IMR-90 (cell line): ENCODE data around the gene ATP2B1. TPM values are rescaled to one million over a fixed set of nuclear protein-coding genes. Genes with fewer than 3 reads are reported as not detected.

Experiments
- ATAC-seq: fragments of 200-7000 bp; cut with Tn5 transposase; 2 replicates; pipeline ENCODE4 v1.9.1; 2020; ENCODE audit warnings: low read depth, mild to moderate bottlenecking, moderate library complexity
- BruUV-seq: library from RNA; stranded (reverse); fragments of 400-500 nt; replicated peaks from 2 replicates; lab custom pipeline; 2021; lab: Mats Ljungman, UMichigan
- CTCF ChIA-PET: fragments of 300-600 bp; formaldehyde crosslinking; extraction: SDS; loops from one replicate; lab custom pipeline; 2021; ENCODE audit warnings: antibody characterized with exemption; lab: Yijun Ruan, JAX
- POLR2A ChIA-PET: fragments of 300-600 bp; sonication (Branson Sonifier 250); formaldehyde crosslinking; loops from one replicate; lab custom pipeline; 2022; ENCODE audit warnings: antibody characterized with exemption; ENCODE audit not compliant: unreplicated experiment; lab: Charles Lee
- DNase-seq: peaks from one replicate; pipeline ENCODE4 v3.0.0; 2013
- H2AFZ ChIP-seq: replicated peaks from 2 replicates; pipeline ENCODE3; 2013; ENCODE audit warnings: low read length, mild to moderate bottlenecking; ENCODE audit not compliant: poor library complexity
- H2AK5ac ChIP-seq: 2 replicates; pipeline ENCODE4 v1.6.1; 2013; ENCODE audit warnings: low read depth, low read length, inconsistent platforms
- H2AK9ac ChIP-seq: replicated peaks from 2 replicates; pipeline ENCODE3; 2013; ENCODE audit warnings: mild to moderate bottlenecking, low read depth, low read length, moderate library complexity; ENCODE audit not compliant: poor library complexity
- H2BK120ac ChIP-seq: 2 replicates; pipeline ENCODE4 v1.6.1; 2013; ENCODE audit warnings: low read depth, low read length, inconsistent platforms
- H2BK15ac ChIP-seq: 3 replicates; pipeline ENCODE4 v1.6.1; 2013; ENCODE audit warnings: low read depth, low read length, inconsistent platforms
- H2BK20ac ChIP-seq: 2 replicates; pipeline ENCODE4 v1.6.1; 2013; ENCODE audit warnings: low read depth, mild to moderate bottlenecking, inconsistent platforms, low read length, moderate library complexity
- H2BK5ac ChIP-seq: 2 replicates; pipeline ENCODE4 v1.6.1; 2013; ENCODE audit warnings: mild to moderate bottlenecking, low read depth, low read length, inconsistent platforms; ENCODE audit not compliant: poor library complexity, severe bottlenecking
- H3K14ac ChIP-seq: replicated peaks from 2 replicates; pipeline ENCODE4 v1.6.1; 2013; ENCODE audit warnings: low read depth, low read length, inconsistent platforms
- H3K18ac ChIP-seq: 2 replicates; pipeline ENCODE4 v1.6.1; 2013; ENCODE audit warnings: low read depth, low read length, control low read depth
- H3K23ac ChIP-seq: 2 replicates; pipeline ENCODE4 v1.6.1; 2013; ENCODE audit warnings: low read depth, low read length, inconsistent platforms
- H3K27ac ChIP-seq: 2 replicates; pipeline ENCODE4 v1.5.1; 2013; ENCODE audit warnings: mild to moderate bottlenecking, control low read depth, low read length; ENCODE audit not compliant: insufficient read depth
- H3K27me3 ChIP-seq: 2 replicates; pipeline ENCODE4 v1.6.1; 2013; ENCODE audit warnings: low read length; ENCODE audit not compliant: control insufficient read depth, insufficient read depth
- H3K36me3 ChIP-seq: 2 replicates; pipeline ENCODE4 v1.6.1; 2013; ENCODE audit warnings: low read length, mixed read lengths; ENCODE audit not compliant: control insufficient read depth, insufficient read depth
- H3K4ac ChIP-seq: 2 replicates; pipeline ENCODE4 v1.6.1; 2013; ENCODE audit warnings: low read depth, low read length, inconsistent platforms
- H3K4me1 ChIP-seq: 2 replicates; pipeline ENCODE4 v1.6.1; 2013; ENCODE audit warnings: low read length, mixed read lengths; ENCODE audit not compliant: control insufficient read depth, insufficient read depth
- H3K4me2 ChIP-seq: 2 replicates; pipeline ENCODE4 v1.6.1; 2013; ENCODE audit warnings: low read depth, mild to moderate bottlenecking, control low read depth, low read length, moderate library complexity
- H3K4me3 ChIP-seq: 2 replicates; pipeline ENCODE4 v1.5.1; 2013; ENCODE audit warnings: low read depth, mild to moderate bottlenecking, control low read depth, low read length, moderate library complexity; ENCODE audit not compliant: insufficient read depth
- H3K56ac ChIP-seq: 2 replicates; pipeline ENCODE4 v1.6.1; 2013; ENCODE audit warnings: low read length, inconsistent platforms; ENCODE audit not compliant: insufficient read depth; ENCODE audit errors: extremely low read depth
- H3K79me1 ChIP-seq, 2 experiments: 2 replicates each; pipeline ENCODE4 v1.6.1; 2013; ENCODE audit warnings: low read length in 2 of 2, inconsistent platforms in 1 of 2, low read depth in 1 of 2
- H3K9ac ChIP-seq: 2 replicates; pipeline ENCODE4 v1.6.1; 2013; ENCODE audit warnings: low read depth, low read length, control low read depth
- H3K9me1 ChIP-seq: 2 replicates; pipeline ENCODE4 v1.6.1; 2013; ENCODE audit warnings: low read length, inconsistent platforms; ENCODE audit not compliant: insufficient read depth
- H3K9me3 ChIP-seq: 2 replicates; pipeline ENCODE4 v1.6.1; 2013; ENCODE audit warnings: low read length; ENCODE audit not compliant: control insufficient read depth, insufficient read depth
- H4K20me1 ChIP-seq: 2 replicates; pipeline ENCODE4 v1.6.1; 2013; ENCODE audit warnings: low read length, inconsistent platforms; ENCODE audit not compliant: insufficient read depth
- H4K5ac ChIP-seq: 2 replicates; pipeline ENCODE4 v1.6.1; 2013; ENCODE audit warnings: mild to moderate bottlenecking, low read depth, low read length, control low read depth
- H4K8ac ChIP-seq, 2 experiments: 2 replicates each; pipeline ENCODE4 v1.6.1; 2013; ENCODE audit warnings: low read depth in 2 of 2, low read length in 2 of 2, control low read depth in 1 of 2, inconsistent platforms in 1 of 2
- H4K91ac ChIP-seq: 2 replicates; pipeline ENCODE4 v1.6.1; 2013; ENCODE audit warnings: low read depth, low read length, inconsistent platforms; ENCODE audit not compliant: insufficient read depth
- NFE2L2 ChIP-seq: fragments of 150-350 bp; IDR thresholded peaks from 2 replicates; pipeline ENCODE4 v1.6.1; 2016; ENCODE audit warnings: low read depth, mild to moderate bottlenecking, low read length
- POLR2A ChIP-seq: IDR thresholded peaks from 2 replicates; pipeline ENCODE4 v1.6.1; 2012; ENCODE audit warnings: mild to moderate bottlenecking, low read depth, low read length
- USF2 ChIP-seq: fragments of 150-350 bp; IDR thresholded peaks from 2 replicates; pipeline ENCODE4 v1.6.1; 2017; ENCODE audit warnings: mild to moderate bottlenecking, antibody characterized with exemption, low read length, low read depth
- WGBS, 2 experiments: methylation state at CpG; one replicate each; pipeline versions ENCODE4 v1.1.5 to v1.1.7; 2013; ENCODE audit warnings: missing lambda C conversion rate in 2 of 2; ENCODE audit not compliant: insufficient read length in 1 of 2; ENCODE audit errors: extremely low coverage in 2 of 2; 5-methylcytosine and 5-hydroxymethylcytosine counted together
- dilution Hi-C: fragments of 300-500 bp; cut with HindIII; formaldehyde crosslinking; loops from one replicate; pipeline ENCODE4 v1.14.3; 2018; ENCODE audit warnings: low sequenced_read_pairs; ENCODE audit not compliant: unreplicated experiment
- in situ Hi-C: fragments of 300-500 bp; cut with MboI; formaldehyde crosslinking; loops from 3 replicates; pipeline ENCODE4 v1.14.3; 2019; ENCODE audit warnings: low sequenced_read_pairs, inconsistent platforms, mixed read lengths
- intact Hi-C: fragments of 100-400 bp; cut with micrococcal nuclease; formaldehyde crosslinking; loops from 2 replicates; pipeline ENCODE4 v1.10.0; 2022
- polyA plus RNA-seq, 3 experiments: library from polyadenylated mRNA; depleted of rRNA; stranded (reverse); fragments of >200 nt; gene quantifications; 2 replicates each; pipeline ENCODE4 v1.2.3, GENCODE V29; 2012; ENCODE audit warnings: low replicate concordance in 1 of 3
- total RNA-seq: library from RNA; depleted of rRNA; stranded (reverse); fragments of >200 nt; gene quantifications from 2 replicates; pipeline ENCODE4 v1.2.3, GENCODE V29; 2012

The ATP2B1 gene
- total and polyA plus RNA-seq, 2 of the 4 experiments (the other 2 are of a cell fraction) = 9.9 to 32.6 TPM

- H2BK20ac ChIP-seq = peak overlapping the region; percentile 2; the same call in 1 of the 2 replicates
- no peak for ATAC-seq
- H4K91ac ChIP-seq = no peak overlapping the region
- H3K4me2 ChIP-seq = no peak overlapping the region
- ChIA-PET POLR2A (no interaction called here), CTCF (no interaction called here)
- in situ Hi-C loops = no loop called here
- no peaks in the 10 kb centered on the region for H3K79me1 ChIP-seq
- no peak overlapping the region; a peak in 1 of 4 replicates for H4K8ac ChIP-seq
- no peak overlapping the region for H2AK9ac ChIP-seq
- TF ChIP-seq NFE2L2 (no peak), USF2 (no peak), POLR2A (no peak)
- H3K9ac ChIP-seq = no peak overlapping the region
- WGBS, 2 experiments = 86 to 100% methylated on average over 2 to 4 of the region's 4 CpGs
- peak overlapping the region; percentile 92 for H2AK5ac ChIP-seq
- BruUV-seq = no TSS peak
- no peaks in the 10 kb centered on the region for H3K27me3 ChIP-seq
- no peak overlapping the region for H2AFZ ChIP-seq
- H3K14ac ChIP-seq = peak overlapping the region; percentile 73; the same call in 1 of the 2 replicates
- H2BK120ac ChIP-seq = peak overlapping the region; percentile 72; the same call in 1 of the 2 replicates
- H3K27ac ChIP-seq = no peak overlapping the region
- H3K36me3 ChIP-seq = no peaks in the 10 kb centered on the region
- H3K4me3 ChIP-seq = no peak overlapping the region
- DNase-seq = no peak
- H3K9me3 ChIP-seq = peaks cover 6% of the 10 kb centered on the region; the same call in 1 of the 2 replicates
- H4K20me1 ChIP-seq = no peaks in the 10 kb centered on the region
- H3K23ac ChIP-seq = no peak overlapping the region
- H2BK15ac ChIP-seq = peak overlapping the region; percentile 57; the same call in 1 of the 3 replicates
- dilution Hi-C loops = no loop called here
- H4K5ac ChIP-seq = no peak overlapping the region
- intact Hi-C loops = no loop called here
- H3K9me1 ChIP-seq = no peaks in the 10 kb centered on the region; the same call in 1 of the 2 replicates
- H3K56ac ChIP-seq = no peak overlapping the region
- H3K18ac ChIP-seq = peak overlapping the region; percentile 68; the same call in 1 of the 2 replicates
- H3K4ac ChIP-seq = peak overlapping the region; percentile 41; the same call in 1 of the 2 replicates
- no peak overlapping the region for H2BK5ac ChIP-seq
- peaks cover 5% of the 10 kb centered on the region for H3K4me1 ChIP-seq
Measured at GRCh38 chr12:89729946-89730459, 21.4 kb upstream of the ATP2B1 start.
